Effector CD8-positive, alpha-beta T cell (primary cell): ENCODE results near the gene ZNF213.
"Not testable (repeated sequence)": the region's sequence is repeated elsewhere in the genome, so short reads cannot be mapped to it uniquely, and the experiment has no call there.

ENCODE experiments used
- DNase-seq: peaks from one replicate; lab custom pipeline; 2025; lab: John Stamatoyannopoulos, UW

Gene ZNF213

DNA sequence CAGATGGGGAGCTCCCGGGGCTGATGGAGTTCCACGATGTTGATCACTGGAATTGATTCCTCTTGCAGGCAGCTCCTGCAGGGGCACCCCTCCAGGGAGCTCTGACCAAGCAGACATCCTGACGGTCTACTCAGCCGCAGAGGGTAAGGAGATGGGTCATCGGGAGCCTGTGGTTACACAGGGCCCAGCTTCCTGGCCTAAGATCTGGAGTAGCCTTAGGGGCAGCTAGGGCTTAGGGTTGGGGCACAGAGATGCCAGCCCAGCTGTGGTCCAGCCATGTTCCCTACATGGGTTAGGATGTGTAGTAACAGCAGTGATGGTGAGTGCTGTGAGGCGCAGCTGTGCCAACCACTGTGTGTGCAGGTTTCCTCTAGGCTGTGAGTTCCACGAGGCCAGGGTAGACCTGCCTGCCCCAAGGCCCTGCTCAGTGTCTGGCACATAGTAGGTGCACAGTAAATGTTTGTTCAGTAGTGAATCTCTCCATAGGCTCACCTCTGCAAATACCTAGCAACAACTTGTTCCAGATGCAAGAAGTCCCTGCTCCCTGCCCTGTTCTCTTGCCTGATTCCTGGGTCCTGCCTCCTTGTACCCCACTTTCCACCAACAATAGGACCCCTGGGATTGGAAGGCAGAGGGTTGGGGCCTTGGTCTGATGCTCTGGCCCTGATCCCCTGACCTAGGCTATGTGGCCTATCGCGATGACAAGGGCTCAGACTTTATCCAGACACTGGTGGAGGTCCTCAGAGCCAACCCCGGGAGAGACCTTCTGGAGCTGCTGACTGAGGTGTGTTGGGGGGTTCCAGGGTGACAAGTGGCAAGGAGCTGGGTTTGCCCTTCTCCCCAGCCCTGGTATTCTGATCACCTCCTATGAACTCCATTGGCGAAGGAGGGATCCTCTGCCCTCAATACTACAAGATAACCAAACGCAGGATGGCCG, 13.7 kb downstream of the ZNF213 start:
- no peak for DNase-seq

DNA sequence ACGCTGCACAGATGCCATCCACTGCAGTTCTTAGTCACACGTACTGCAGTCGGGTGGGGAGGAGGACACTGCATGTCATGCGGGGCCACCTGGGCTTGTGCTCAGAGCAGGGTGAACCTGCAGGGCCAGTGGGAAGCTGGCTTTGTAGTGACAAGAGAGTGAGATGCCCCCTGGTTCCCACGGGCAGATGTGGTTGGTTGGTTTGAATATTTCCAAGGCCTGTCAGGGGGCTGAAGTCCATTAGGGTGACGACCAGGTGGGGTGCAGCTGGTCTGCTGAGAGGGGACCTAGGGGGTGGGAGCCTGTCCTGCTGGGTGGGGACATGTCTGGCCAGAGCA, 14.3 kb downstream of the ZNF213 start:
- DNase-seq = no peak

DNA sequence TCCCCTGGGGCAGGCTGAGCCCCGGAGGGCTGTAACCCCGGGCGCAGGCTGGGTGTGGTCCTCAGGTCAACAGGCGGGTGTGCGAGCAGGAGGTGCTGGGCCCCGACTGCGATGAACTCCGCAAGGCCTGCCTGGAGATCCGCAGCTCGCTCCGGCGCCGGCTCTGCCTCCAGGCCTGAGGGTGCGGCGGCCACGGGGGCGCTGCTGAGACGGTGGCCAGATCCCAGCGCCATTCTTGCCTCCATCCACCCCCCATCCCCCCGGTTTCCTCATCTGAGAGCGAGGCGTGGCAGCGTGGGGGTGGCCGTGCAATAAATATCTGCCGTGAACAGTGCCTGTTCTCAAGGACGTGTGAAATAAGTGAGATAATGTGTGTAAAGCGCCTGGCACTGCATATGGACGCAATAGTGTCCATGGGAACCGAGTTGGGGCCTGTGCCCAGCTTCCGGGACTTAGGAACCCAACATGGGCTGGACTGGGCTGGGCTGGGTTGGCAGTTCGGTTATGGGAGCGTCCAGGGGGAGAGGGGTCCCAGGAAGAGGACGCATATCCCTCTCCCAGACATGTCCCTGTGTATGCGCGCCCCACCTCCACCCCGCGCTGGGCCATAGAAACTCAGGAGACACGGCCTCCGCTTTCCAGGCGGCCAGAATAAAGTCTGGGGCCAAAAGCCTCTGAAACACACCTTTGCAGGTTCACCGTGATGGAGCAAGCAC, 15.0 kb downstream of the ZNF213 start:
- DNase-seq = peak; percentile 34

DNA sequence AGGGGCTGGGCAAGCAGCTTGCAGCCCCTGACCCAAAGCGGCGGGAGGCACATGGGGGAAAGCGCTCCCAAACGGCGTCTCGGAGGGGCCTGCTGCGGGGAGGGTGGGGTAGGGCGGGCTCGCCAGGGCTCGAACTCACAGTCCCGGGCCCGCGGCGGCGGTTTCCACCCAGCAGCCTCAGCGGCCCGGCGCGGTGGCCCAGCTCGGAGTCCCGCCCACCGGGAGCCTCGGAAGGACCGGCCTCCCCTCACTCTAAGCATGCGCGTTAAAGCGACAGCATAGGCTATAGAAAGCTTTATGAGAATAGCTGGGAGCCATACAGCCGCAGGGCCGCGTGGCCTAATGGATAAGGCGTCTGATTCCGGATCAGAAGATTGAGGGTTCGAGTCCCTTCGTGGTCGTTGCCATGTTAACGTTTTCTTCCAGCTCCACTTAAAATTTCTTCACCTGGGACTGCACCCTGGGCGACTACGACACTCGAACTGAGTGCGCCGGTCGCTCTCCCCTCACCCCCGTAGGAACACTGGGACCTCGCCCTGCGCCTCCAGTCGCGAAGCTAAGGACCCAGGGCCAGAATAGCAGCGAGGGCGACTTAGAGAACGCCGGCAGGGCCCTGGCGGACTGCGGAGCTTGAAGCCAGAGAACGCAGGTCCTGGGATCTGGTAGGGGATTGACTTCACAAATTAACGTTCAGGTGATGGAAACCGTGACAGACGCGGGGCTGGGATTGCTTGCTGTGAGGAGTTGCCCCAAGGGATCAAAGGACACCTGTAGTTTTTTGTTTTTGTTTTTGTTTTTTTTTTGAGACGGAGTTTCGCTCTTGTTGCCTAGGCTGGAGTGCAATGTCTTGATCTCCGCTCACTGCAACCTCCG, 15.8 kb downstream of the ZNF213 start:
- peak; percentile 97 for DNase-seq

DNA sequence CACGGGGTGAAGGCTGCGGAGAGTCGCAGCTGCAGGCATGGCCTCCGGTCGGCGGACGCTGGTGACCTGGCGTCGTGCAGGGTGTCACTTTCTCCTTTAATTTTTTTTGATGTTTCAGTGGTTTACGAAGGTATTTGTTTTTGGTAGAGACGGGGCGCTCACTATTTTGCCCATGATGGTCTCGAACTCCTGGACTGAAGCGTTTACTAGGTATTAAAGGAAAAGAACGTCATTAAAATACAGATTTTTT, 17.1 kb downstream of the ZNF213 start:
- no peak for DNase-seq

DNA sequence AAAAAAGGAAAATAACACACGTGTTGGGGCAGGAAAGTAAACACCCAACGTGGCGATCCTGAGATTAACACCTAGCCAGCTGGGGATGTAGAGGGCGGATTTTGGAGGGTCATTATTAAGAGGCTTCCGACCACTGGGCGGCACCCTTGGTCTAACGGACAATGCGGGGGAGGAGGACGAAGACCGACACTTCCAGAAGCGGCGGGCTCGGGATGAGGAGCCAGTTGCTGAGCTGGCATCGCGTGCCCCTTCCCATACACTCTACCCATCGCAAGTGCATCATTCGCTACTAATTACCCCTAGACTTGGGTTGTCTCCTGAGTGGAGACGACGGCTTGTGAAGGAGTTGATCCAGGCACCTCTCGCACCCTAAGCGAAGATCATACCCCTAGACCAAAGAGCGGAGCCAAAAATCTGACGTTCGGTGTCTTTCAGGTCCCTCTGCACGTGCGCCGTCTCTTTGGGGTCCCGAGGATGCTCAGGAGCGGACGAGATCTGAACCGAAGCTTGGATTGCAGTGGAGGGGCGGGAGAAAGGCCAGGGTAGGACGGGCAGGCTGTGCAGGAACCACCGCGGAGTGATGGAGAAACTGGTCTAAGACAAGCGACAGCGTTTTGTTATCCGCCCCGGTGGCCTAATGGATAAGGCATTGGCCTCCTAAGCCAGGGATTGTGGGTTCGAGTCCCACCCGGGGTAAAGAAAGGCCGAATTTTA, 17.6 kb downstream of the ZNF213 start:
- DNase-seq = peak; percentile 50

DNA sequence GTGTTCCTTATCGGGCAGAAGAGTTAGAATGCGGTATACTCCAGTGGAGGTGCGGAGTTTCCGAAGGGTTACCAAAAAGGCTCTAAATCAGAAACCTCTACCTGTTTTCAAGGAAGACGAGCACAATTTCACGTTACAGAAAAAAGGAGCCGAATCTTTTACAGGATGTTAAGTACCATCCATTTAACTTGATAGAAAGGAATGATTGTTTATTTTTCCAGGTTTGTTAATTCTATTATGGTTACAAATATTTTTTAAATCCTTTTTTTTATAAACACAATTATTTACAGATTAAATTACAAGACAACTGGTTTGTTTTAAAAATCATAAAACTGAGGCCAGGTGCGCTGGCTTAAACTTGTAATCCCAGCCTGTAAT, 18.2 kb downstream of the ZNF213 start:
- no peak for DNase-seq

DNA sequence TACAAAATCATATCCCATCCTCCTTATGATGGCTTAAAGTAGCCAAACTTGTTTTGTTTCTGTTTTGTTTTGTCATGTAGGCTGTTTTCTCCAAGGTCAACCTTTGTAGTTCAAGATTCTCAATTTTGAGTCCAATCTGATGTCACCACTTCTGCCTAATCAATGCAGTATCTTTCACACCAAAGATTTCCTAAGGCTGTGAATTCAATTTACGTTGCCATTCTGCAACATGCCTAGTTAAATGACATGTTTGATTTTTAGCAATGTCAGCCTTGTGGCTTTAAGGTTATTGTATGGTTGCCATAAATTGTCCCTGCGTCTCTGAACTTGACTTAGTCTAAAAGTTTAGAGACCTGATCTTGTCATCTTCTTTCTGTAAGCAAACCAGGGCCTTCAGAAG, 20.4 kb downstream of the ZNF213 start:
- DNase-seq = no peak

DNA sequence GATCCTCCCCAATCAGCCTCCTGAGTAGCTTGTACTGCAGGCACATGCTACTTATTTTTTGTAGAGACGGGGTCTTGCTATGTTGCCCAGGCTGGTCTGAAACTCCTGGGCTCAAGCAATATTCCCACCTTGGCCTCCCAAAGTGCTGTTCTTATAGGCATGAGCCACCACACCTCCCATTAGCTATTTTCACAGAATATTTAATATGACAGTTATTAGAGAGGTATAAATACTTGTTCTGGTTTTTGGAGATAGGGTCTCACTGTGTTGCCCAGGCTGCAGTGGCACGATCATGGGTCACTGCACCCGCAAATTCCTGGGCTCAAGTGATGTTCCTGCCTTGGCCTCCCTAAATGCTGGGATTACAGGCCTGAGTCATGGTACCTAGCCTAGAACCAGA, 21.1 kb downstream of the ZNF213 start:
- DNase-seq = no peak

DNA sequence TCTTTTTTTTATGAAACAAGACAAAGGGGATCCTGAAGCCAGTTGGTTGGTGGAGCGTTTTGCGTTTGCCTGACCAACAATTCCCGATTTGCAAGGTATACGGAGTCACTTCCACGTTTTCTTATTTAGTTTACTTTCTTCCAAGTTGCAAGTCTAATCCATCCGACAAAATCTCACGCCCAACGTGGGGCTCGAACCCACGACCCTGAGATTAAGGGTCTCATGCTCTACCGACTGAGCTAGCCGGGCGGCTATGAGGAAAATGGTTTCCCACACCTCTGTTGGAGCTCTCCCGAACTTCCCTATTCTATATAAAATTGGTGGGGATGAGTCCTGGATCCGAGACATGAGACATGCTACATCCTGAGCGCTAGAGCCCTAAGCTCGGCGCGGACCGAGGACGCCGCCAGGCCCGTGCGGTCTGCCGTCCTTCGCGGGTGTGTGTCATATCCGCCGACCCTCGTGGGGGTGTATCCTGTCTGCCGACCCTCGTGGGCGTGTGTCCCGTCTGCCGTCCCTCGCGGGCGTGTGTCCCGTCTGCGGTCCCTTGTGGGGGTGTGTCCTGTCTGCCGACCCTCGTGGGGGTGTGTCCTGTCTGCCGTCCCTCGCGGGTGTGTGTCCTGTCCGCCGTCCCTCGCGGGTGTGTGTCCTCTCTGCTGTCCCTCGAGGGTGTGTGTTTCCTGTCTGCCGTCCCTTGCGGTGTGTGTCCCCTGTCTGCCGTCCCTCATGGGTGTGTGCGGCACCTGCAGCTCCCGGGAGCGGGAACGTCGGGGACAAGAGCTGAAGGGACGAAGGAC, 22.6 kb downstream of the ZNF213 start:
- DNase-seq = peak; percentile 44

DNA sequence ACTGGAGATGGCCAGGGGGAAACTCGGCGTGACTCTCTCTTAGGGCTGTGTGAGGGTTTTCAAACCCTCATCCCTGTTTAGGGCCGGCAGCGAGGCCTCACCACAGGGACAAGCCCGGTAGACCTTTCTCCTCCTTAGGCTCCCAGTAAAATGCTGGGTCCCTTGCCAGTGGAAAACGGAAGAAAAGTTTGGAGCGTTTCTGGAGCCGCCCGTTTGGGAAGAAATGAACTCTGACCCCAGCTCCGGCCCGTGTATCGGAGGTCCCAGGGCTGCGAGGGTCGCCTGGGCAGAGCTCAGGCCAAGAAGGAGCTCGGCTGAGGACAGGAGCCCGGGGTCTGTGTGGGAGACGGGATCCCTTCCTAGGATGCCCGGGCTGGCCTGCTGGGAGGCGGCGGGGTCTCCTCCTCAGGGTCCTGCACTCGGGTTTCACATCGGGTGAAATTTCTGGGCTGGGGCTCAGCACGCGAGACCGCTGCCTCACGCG, 23.2 kb downstream of the ZNF213 start:
- DNase-seq = no peak

DNA sequence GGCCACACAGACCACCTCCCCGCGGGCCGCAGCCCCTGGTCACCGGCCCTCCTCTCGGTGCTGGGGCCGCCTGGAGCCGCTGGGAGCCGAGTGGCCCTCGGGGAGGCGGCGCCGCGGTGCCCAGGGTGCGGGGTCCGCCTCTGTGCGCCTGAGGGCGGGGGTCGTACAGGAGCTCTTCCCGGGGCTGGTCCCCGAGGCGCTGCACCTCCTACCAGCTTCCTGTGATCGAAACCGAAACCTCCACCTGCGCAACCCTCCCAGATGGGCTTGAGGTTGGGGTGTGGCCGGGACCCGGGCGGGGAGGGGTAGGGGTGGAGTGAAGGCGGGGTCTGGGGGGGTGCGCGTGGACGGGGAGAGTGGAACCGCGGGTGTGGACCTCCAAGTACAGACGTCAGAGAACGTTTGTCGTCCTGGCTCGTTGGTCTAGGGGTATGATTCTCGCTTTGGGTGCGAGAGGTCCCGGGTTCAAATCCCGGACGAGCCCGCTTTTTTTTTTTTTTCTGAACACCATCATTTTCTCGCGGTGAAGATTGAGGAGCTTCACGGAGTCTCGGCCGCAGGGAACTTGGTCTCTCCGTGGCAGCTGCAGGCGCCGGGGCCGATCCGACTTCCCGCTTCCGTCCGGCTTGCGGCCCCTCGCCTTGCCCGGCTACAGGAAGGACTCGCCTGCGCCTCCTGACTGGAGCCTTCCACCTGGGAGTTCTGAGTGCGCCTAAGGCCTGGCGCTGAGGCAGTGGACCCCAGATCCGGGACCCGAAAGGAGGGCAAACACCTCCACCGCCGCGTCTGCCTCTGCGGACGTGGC, 23.9 kb downstream of the ZNF213 start:
- DNase-seq = peak; percentile 93

DNA sequence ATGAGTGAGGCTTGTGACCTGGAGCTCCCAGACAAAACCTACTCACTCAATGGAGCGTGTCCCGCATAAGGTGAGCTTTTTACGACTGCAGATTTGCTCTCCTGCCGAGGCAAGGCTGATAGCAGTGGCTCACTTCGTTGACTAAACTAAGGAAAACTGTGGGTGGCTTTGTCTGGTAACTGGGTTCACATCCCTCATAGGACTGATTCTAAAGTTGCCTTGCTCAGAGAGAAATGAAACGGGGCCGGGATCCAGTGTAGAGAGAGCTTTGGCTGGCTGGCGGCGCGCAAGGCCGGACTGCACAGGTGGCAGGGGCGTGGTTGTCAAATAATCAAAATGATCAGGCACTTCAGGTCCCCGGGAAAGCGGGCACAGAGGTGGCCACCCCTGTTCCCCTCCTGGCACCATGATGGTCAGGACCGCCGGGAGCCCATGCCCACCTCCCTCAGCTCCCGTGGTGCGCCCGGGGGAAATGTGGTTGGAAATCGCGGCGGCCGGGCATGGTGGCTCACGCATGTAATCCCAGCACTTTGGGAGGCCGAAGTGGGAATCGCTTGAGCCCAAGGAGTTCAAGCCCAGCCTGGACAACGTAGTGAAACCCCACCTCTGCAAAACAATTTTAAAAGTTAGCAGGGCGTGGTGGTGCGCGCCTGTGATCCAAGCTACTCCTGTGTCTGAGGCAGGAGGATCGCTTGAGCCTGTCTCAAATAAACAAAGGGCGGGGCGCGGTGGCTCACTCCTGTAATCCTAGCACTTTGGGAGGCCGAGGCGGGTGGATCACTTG, 26.6 kb downstream of the ZNF213 start:
- DNase-seq = no peak

DNA sequence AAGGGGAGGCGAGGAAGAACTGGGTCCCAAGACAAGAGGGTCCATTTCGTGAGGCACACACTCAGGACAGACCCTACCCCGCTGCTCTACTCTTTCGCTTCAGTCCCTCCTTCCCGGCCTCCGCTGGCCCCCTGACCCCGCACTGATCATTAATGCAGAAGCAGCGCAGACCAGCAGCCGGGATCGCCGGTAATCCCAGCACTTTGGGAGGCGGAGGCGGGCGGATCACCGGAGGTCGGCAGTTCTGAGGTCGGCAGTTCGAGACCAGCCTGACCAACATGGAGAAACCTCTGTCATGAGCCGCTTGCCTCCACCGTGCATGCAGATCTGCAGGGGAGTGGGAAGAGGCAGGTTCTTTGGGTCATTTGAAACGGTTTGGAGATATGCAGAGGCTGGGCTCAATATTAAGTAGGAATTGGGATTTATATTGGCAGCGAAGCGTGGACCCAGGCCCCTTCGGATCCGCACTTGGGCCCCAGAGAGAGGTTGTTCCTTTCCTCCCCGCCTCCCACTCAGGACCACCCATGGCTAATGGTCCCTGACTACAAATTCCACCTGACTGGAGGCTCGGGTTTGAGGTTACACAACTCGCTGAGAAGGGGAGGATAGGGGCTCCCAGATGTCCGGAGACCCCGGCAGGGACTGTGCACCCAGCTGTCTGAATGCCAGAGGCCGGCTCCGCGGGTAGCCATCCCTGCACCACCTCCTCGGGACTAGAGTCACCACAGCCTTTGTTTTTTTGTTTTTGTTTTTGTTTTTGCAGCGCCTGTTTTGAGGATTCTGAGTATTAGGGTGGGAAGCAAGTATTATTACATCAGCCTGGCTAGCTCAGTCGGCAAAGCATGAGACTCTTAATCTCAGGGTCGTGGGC, 29.5 kb downstream of the ZNF213 start:
- no peak for DNase-seq

DNA sequence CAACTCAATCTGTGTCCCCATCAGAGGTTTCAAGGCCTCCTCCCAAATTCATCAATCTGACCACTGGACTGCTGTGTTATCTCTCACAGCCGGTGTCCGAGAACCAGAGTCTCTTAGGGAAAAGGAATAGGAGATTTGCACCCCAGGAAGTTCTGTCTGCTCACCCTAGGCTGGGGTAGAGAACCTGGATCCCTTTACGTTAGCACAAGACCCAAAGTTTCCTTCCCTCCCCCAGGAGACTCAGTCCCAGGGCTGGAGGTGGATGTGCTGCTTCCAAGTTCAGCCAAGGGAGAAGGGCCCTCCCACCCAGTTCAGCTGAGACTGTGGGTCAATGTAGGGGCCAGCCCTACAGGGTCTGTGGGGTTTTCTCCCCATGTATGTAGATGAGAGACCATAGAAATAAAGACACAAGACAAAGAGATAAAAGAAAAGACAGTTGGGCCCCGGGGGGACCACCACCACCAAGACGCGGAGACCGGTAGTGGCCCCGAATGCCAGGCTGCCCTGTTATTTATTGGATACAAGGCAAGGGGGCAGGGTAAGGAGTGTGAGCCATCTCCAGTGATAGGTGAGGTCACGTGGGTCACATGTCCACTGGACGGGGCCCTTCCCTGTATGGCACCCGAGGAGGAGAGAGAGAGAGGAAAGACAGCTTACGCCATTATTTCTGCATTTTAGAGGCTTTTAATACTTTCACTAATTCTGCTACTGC, 30.4 kb downstream of the ZNF213 start:
- no peak for DNase-seq

DNA sequence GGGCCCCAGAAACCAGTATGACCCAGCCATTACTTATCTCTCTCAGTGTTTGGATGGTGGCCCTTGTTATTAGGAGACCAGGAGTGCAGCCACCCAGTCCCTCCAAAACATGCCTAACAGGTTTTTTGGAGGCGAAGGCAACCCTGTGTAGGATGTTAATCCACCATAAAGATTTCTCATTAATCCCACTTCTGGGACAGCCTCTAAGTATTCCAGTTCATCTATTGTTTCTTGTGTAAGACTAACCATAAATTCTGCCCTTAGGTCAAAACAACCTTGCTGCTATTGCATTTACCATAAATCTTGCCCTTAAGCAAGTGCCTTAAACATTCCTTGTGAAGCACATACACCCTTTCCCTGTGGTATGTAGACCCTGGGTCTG, 31.7 kb downstream of the ZNF213 start:
- no peak for DNase-seq

DNA sequence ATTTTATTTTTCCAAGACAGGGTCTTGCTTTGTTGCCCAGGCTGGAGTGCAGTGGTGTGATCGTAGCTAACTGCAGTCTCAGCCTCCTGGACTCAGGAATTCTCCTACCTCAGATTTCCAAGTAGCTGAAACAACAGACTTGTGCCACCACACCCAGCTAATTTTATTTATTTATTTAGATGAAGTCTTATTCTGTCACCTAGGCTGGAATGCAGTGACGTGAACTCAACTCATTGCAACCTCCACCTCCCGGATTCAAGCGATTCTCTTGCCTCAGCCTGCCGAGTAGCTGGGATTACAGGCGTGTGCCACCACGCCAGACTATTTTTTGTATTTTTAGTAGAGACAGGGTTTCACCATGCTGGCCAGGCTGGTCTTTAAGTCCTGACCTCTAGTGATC, 33.9 kb downstream of the ZNF213 start:
- DNase-seq = not testable (repeated sequence)
